Umbilical cord (tissue), 2 donors: ENCODE data around the gene ATF2. TPM values are rescaled to one million over a fixed set of nuclear protein-coding genes. Genes with fewer than 3 reads are reported as not detected.
"Not testable (repeated sequence)": the region's sequence is repeated elsewhere in the genome, so short reads cannot be mapped to it uniquely, and the experiment has no call there.

Experiments
- DNase-seq: peaks from one replicate; pipeline ENCODE4 v3.0.0-alpha.2; 2015; ENCODE audit warnings: low spot score
- total RNA-seq: library from RNA; depleted of rRNA; stranded (reverse); fragments of >200 nt; gene quantifications from one replicate; pipeline ENCODE4 v1.2.3, GENCODE V29; 2014; ENCODE audit warnings: low replicate concordance; ENCODE audit not compliant: insufficient read depth

ATF2 gene
- total RNA-seq, 1 donor from 2014 or later, result 48.2 TPM

GRCh38 chr2:175164235-175164634 is 3.8 kb downstream of the ATF2 start:
- DNase-seq, result no peak

GRCh38 chr2:175158894-175159293 is 9.1 kb downstream of the ATF2 start:
- DNase-seq, result no peak

- no peak for DNase-seq
These were observed 11.5 kb downstream of the ATF2 start for GRCh38 chr2:175156534-175156933.

GRCh38 chr2:175154661-175155082 is 13.3 kb downstream of the ATF2 start:
- DNase-seq, result no peak

- DNase-seq, result no peak
These were observed 15.8 kb downstream of the ATF2 start for GRCh38 chr2:175152242-175152641.

- no peak for DNase-seq
These were observed 16.2 kb downstream of the ATF2 start for GRCh38 chr2:175151791-175152190.

- DNase-seq, result no peak
These were observed 20.8 kb downstream of the ATF2 start for GRCh38 chr2:175147186-175147585.

DNA sequence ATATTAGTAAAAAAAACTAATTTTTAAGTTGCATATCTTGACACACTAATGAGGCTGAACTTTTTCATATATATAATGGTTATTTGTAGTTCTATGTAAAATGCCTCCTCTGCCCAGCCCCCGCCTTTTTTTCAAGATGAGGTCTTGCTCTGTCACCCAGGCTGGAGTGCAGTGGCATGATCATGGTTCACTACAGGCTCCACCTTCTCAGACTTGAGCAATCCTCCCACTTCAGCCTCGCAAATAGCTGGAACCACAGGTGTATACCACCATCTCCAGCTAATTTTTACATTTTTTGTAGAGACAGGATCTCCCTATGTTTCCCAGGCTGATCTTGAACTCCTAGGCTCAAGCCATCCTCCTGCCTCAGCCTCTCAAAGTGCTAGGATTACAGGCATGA is 24.3 kb downstream of the ATF2 start:
- DNase-seq, result no peak

DNA sequence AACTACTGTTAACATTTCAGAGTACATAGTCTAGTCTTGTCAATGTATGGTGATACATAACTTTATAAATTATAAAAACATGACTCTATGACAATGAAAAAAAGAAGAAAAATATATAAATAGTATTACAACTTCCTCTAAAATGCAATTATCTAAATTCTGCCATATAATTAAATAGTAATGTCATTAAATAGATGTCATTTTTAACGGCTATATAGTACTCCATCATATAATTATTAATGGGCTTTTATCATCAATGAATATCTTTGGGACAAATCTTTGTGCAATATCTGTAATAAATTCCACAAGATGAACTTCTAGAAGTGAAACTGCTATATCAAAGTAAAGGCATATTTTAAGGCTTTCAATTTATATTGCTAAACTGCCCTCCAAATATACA is 24.8 kb downstream of the ATF2 start:
- no peak for DNase-seq

GRCh38 chr2:175140332-175140731 is 27.7 kb downstream of the ATF2 start:
- no peak for DNase-seq

GRCh38 chr2:175137793-175138192 is 30.2 kb downstream of the ATF2 start:
- DNase-seq, result no peak

GRCh38 chr2:175136334-175137215 is 31.4 kb downstream of the ATF2 start:
- no peak for DNase-seq

GRCh38 chr2:175135862-175136261 is 32.1 kb downstream of the ATF2 start:
- DNase-seq, result no peak

GRCh38 chr2:175135177-175135576 is 32.8 kb downstream of the ATF2 start:
- DNase-seq, result no peak

DNA sequence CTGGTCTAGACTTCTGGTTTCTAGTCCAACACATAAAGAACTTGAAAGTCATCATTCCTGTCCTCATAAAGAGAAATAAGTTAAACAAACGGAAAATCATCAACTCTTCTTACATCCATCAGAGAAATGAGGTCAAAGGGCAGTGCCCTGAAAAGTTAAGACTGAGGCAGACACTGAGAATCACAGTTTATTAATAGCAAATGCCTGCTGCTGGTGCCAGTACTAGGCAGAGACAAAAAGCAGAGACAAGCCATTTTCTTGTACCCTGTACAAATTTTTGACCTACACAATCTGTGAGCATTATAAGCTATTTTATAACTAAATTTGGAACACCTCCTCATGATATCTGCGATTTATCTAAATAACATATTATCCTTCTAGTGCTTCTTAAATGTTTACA is 36.8 kb downstream of the ATF2 start:
- DNase-seq, result no peak

- DNase-seq, result no peak
These were observed 41.3 kb downstream of the ATF2 start for GRCh38 chr2:175126661-175127060.

- DNase-seq, result no peak
These were observed 44.7 kb downstream of the ATF2 start for GRCh38 chr2:175123254-175123653.

DNA sequence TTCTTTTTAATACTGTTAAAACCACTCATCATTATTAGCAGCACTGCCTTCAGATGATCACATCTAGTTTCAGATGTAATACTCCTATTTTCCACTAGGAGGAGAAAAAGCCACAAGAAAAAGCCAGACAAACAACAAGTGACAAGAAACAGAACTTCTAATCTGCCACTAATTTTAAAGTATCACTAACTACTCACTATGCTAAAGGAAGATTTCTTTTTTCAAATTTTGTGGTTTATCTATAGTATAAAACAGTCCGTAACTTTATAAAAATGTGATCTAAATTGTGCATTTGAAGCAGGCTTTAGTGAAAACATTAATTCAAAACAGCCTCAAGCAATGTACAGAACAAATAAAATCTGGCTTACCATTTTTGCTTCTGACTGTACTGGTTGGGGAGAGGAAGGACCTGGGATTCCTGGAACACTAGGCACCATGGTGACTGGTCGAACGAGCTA is 56.8 kb downstream of the ATF2 start:
- peak; percentile 58 for DNase-seq

- DNase-seq, result not testable (repeated sequence)
These were observed 59.9 kb downstream of the ATF2 start for GRCh38 chr2:175108091-175108490.

DNA sequence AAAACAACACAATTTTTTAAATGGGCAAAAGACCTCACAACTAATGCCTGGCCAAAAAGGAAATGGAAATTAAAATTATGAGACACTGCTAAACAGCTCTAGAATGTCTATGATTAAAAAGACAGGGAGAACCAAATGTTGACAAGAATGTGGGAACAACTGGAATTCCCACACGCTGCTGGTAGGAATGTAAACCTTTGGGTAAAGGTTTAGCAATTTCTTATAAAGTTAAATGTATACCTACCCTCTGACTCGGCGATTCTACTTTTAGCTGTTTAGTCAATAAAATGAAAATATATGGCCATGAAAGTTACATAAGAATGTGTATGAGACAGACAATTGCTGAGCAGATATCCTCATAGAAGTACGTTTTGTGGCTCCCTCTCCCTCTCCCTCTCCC is 60.9 kb downstream of the ATF2 start:
- no peak for DNase-seq

GRCh38 chr2:175103191-175103590 is 64.8 kb downstream of the ATF2 start:
- no peak for DNase-seq

DNA sequence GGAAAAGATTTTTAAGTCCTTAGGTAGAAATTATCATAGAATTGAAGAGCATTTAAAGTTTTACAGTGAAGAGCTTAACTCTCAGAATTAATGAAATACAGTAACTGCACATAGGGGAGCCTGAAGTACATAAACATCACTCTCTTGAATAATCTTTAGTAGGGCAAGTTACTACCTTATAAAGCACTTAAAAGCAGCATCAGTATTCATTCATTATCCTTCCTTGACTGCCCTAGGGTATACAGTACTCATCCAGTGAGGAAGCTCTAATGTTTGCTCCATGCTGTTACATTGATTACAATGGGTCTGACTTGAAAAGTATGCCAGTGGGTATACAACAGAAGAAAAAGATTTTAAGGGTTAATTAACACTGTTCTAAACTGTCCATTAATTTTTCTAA is 66.5 kb downstream of the ATF2 start:
- DNase-seq, result no peak

DNA sequence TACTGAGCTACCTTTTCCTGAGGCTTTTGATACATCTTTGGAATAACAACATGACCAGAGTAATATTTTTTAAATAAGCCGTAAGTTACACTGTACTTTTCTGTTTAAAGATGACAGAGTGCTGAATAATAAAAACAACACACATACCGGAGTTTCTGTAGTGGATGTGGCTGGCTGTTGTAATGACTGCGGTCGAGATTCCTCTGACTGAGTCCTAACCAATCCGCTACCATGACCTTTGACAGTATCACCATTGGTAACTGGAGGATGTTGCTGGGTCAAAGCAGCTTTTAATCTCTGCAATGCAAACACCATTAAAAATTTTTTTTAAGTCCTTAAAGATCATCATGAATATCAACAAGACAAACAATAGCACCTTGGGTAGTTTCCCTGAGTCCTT is 70.7 kb downstream of the ATF2 start:
- DNase-seq, result no peak

- DNase-seq, result not testable (repeated sequence)
These were observed 83.9 kb downstream of the ATF2 start for GRCh38 chr2:175084117-175084516.
